HG03378 (cell line): ENCODE data around the gene SLC16A6.
A peak's percentile ranks its signal among the peaks of the same experiment; 100 is the strongest.
"Not testable (repeated sequence)": the region's sequence is repeated elsewhere in the genome, so short reads cannot be mapped to it uniquely, and the experiment has no call there.

Source experiments
- ATAC-seq: cut with Tn5 transposase; IDR thresholded peaks from one replicate; pipeline ENCODE4 v1.9.1; 2021; ENCODE audit warnings: mild to moderate bottlenecking, moderate library complexity; ENCODE audit not compliant: unreplicated experiment

Gene SLC16A6

DNA sequence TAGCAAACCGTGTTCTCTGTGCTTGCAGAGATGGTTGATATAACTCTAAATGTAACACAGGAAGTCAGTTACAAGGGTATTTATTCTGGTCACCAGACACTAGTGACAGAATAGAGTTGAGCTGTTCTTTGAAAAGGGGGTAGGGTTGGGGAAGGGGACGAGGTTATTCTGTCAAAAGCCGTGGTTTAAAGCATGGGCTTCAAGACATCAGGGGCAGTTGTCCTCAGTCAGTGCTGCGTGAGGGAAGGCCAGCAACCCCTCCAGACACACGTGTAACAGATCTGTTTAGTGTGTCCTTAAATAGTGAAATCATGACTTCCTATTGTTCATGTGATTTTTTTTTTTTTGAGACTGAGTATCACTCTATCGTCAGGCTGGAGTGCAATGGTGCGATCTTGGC is 37.5 kb downstream of the SLC16A6 start:
- not testable (repeated sequence) for ATAC-seq

GRCh38 chr17:68249354-68249765 is 41.6 kb downstream of the SLC16A6 start:
- no peak for ATAC-seq

- ATAC-seq = no peak
Observed at GRCh38 chr17:68248891-68249290, 42.0 kb downstream of the SLC16A6 start.

DNA sequence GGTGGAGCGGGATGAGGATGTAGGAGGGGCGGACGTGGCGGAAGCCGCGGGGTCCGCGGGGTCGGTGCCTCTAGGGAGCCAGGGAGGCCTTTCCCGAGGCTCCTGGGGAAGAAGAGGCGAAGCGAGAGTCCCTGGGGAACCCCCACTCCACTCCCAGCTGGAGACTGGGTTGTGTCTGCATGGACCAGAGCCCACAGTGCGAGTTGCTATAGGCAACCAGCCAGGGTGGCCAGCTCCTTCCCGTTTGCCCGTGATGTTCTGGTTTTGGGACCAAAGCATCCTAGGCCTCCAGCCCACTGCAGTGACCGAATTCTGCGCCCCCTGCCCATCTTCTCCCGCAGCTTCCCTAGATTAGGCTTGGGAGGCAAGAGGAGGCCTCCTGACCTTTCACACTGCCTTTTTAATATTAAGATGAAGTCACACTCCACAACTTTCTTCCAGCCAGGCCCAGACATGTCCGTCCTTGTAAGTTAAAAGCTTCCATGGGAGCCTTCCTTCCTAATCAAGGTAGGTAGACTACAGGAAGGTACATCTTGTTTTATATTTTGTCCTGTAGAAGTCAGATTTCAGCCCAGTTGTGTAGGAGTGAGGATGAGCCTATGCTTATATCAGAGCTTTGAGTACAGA is 42.6 kb downstream of the SLC16A6 start:
- ATAC-seq = peak; percentile 33

DNA sequence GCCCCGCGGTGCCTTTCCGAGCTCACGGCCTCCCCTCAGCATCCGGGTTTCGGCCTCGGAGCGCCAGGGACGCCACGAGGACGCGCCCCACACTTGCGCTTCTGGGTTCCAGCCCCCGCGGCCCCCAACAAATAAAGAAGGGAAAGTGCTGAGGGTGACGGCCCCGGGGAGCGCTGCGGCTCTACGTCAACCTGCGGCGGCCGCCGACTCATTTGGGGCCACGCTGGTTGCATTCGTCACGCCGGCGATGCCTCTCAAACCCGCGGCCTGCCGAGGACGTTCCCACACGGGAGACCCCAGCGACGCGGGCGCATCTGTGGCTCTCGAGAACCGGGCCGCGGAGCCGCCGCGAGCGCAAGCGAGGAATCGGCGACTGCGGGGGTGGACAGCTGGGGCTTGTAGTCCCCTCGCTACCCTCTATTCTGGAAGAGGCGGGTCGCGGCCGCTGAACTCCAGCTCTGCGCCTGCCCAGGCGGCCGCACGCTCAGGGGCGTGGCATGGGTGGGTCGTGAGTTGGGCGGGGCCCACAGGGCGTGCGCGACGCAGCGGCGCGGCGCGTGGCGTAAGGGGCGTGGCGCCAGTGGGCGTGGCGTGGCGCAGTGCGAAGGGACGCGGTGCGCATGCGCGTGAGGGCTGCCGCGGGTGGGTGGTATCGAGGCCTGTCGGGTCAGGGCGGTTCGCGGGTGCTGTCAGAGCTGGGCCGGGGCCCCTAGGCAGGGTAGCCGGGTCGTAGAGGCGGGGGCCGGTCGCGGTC is 43.3 kb downstream of the SLC16A6 start, which contains the start of gene AMZ2:
Gene AMZ2, plus strand, starts transcription at position 599 of the 754 bp plus-strand sequence. CDS start 2,145 bp downstream, outside the sequence.
- peak; percentile 72 for ATAC-seq

GRCh38 chr17:68246271-68247028 is 44.5 kb downstream of the SLC16A6 start:
- ATAC-seq = no peak

DNA sequence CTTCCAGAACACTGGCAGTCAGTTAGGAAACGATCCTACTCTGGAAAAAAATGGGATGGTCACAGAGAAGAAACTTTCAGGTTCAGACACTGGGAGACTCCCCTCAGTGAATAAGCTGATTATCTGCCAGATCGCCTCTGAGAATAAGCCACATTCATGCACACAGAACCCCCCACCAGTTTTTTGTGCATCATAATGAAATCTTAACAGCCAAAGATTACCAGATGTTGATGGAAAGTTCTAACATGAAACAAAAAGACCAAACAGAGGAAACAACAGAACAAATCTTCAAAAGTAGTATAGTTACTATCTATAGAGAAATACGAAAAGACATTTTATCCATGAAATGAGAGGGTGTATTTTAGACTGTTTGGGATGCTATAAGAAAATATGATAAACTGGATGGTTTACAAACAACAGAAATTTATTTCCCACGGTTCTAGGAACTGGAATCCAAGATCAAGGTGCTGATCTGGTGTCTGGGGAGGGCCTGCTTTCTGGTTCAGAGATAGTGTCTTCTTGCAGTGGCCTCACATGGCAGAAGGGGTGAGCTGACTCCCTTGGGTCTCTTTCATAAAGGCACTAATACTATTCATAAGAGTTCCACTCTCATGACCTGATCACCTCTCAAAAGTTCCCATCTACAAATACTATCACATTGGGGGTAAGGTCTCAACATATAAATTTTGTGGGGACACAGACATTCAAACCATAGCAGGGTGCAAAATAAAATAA is 51.1 kb downstream of the SLC16A6 start:
- no peak for ATAC-seq

- no peak for ATAC-seq
Observed at GRCh38 chr17:68238871-68239253, 52.1 kb downstream of the SLC16A6 start.

DNA sequence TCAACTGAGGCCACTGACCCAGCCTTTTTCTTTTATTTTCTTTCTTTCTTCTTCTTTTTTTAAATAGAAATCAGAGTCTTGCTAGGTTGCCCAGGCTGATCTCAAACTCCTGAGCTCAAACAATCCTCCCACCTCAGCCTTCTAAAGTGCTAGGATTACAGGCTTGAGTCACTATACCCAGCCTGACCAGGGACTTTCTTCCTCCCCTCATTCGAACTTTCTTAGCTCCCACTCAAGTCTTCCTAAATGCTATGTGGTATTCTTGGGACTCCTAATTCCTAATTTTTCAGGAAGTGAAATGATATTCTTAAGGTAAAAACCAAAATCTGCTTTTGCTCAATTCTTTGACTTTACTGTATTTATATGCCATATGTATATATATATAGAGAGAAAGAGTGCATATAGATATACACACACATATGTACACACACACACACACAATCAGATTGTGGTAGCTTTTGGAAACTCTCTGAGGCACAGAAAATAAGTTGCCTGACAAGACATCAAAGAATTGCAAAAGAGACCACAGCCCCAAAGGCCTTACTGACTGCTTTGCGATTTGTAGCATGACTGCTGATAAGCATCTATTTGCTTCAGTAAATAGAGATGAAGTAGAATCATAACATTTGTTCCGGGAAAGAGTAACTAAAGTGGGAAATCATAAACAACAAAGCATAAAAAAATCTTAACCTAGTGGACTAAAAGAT is 52.6 kb downstream of the SLC16A6 start:
- ATAC-seq = no peak

GRCh38 chr17:68237369-68238163 is 53.4 kb downstream of the SLC16A6 start:
- peak; percentile 74 for ATAC-seq

DNA sequence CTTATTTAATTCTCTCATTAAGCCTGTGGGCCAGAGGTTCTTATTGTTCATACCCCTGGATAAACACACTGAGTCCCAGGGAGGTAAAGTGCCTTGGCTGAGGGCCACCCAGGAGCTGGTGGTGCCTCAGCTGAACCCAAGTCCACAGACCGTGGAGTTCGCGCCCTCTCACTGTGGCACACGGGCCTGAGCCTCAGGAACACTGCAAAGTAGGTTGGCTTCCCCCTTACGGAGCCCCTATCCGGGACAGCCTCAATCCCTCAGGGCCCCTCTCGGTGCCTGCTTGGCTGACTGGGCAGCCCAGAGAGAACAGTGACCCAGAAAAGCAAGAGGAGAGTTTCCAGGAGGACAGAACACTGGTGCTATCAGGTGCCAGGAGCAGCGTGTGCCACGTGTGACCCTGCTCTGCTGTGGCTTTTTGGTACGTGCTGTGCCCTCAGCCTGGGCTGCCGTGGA is 55.6 kb downstream of the SLC16A6 start:
- ATAC-seq = not testable (repeated sequence)

DNA sequence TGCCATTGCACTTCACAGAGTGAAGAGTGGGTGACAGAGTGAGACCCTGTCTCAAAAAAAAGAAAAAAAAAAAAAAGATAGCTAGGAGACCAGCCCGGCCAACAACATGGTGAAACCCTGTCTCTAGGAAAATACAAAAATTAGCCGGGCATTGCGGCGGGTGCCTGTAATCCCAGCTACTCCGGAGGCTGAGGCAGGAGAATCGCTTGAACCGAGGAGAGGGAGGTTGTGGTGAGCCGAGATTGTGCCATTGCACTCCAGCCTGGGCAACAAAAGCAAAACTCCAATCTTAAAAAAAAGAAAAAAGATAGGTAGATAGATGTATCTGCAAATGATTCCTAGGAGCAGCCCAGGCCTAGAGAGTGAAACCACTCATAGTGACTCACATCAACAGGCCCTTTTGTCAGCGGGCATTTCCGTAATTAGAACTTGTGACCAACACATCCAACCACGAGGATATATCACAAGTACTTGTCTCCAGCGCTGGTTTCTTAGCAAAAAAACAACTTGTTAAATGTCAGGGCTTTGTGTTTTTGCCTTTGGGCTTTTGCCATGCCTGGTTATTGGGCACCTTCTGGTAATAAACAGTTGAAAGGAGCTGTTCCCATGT is 56.1 kb downstream of the SLC16A6 start:
- ATAC-seq = peak; percentile 45

DNA sequence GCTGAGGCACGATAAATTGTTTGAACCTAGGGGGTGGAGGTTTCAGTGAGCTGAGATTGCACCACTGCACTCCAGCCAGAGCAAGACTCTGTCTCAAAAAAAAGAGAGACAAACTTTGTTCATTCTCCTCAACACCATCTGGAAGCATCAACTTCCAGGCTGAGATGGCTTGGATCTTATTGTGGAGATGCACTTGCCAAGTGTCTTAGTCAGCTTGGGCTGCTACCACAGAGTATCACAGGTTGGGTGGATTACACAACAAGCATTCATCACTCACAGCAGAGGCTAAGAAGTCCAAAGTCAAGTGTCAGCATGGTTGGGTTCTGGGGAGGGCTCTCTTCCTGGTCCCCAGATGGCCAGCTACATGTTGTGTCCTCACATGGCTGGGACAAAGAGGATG is 58.2 kb downstream of the SLC16A6 start:
- ATAC-seq = not testable (repeated sequence)

DNA sequence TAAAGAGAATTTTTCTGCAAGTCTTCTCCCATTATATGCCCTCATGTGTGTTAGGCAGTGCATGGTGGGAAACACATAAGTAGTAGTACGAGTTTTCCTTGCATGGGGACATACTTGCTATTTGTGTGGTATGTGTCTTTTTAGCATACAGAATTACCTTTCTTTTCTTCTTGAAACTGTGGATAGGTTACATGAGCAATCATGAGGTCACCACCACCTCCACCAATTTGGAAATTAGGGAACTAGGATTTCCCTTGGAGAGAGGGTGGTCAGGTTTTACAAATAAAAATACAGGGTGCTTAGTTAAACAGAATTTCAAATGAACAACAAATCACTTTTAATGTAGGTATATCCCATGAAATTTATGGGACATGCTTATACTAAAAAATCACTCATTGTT is 59.4 kb downstream of the SLC16A6 start:
- ATAC-seq = no peak

- ATAC-seq = not testable (repeated sequence)
Observed at GRCh38 chr17:68231131-68231530, 59.8 kb downstream of the SLC16A6 start.

DNA sequence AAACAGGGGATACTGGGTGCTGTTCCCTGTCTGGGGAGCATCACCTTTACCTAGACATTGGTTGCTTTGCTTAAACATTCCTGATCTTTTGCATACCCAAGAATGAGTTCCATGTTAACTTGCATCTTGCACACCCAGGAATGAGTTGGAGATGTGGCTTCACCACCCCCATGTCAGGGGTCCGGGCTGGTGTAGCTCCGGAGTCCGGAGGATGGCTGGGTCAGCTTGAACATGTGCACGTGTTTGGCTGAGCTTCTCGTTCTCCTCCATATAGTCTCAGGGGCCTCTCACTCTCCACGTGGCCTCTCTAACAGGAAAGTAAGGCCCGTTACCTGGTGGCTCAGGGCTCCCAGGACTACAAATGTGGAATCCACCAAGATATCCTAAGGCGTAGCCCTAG is 61.3 kb downstream of the SLC16A6 start:
- no peak for ATAC-seq

GRCh38 chr17:68228817-68229570 is 61.9 kb downstream of the SLC16A6 start:
- ATAC-seq = no peak

GRCh38 chr17:68228039-68228680 is 62.8 kb downstream of the SLC16A6 start:
- not testable (repeated sequence) for ATAC-seq
